Neural cell (in vitro differentiated cells): ENCODE measurements around the gene ZDHHC4. TPM values are rescaled to one million over a fixed set of nuclear protein-coding genes. Genes with fewer than 3 reads are reported as not detected.

Source experiments
- H2AFZ ChIP-seq: fragments of 200-600, 300-800 bp; sonication (generic), shearing (Covaris generic); 2 replicates; pipeline ENCODE4 v1.6.0; 2014; ENCODE audit warnings: low read depth, mild to moderate bottlenecking, antibody characterized with exemption, low read length, moderate library complexity
- H3F3A ChIP-seq: fragments of 200-600 bp; shearing (Covaris generic); 2 replicates; pipeline ENCODE4 v1.6.1; 2016; ENCODE audit warnings: mild to moderate bottlenecking, moderate library complexity, mixed read lengths, antibody characterized with exemption, low read length; ENCODE audit not compliant: insufficient read depth, poor library complexity, severe bottlenecking
- H3K27ac ChIP-seq: fragments of 200-600, 300-800 bp; sonication (generic), shearing (Covaris generic); 2 replicates; pipeline ENCODE4 v1.5.1; 2014; ENCODE audit warnings: mild to moderate bottlenecking, low read length, moderate library complexity
- H3K27me3 ChIP-seq: fragments of 300-800, 200-600 bp; sonication (generic), shearing (Covaris generic); 2 replicates; pipeline ENCODE4 v1.6.0; 2014; ENCODE audit warnings: mild to moderate bottlenecking, low read depth, low read length, moderate library complexity; ENCODE audit not compliant: insufficient read depth
- H3K36me3 ChIP-seq: fragments of 300-800, 200-600 bp; sonication (generic), shearing (Covaris generic); 2 replicates; pipeline ENCODE4 v1.5.1; 2014; ENCODE audit warnings: mild to moderate bottlenecking, antibody characterized with exemption, low read length, moderate library complexity; ENCODE audit not compliant: insufficient read depth
- H3K4me2 ChIP-seq: fragments of 300-800, 200-600 bp; sonication (generic), shearing (Covaris generic); 2 replicates; pipeline ENCODE4 v1.6.0; 2014; ENCODE audit warnings: mild to moderate bottlenecking, low read length
- H3K4me3 ChIP-seq: fragments of 300-800, 200-600 bp; sonication (generic), shearing (Covaris generic); 2 replicates; pipeline ENCODE4 v1.5.1; 2014; ENCODE audit warnings: mild to moderate bottlenecking, low read length, moderate library complexity
- H3K79me2 ChIP-seq: fragments of 200-600 bp; shearing (Covaris generic); replicated peaks from 2 replicates; pipeline ENCODE4 v1.6.0; 2014; ENCODE audit warnings: mild to moderate bottlenecking, low read length, moderate library complexity; ENCODE audit not compliant: insufficient read depth
- H3K9ac ChIP-seq: fragments of 300-800, 200-600 bp; sonication (generic), shearing (Covaris generic); 2 replicates; pipeline ENCODE4 v1.6.1; 2016; ENCODE audit warnings: mild to moderate bottlenecking, low read length, mixed read lengths
- H3K9me2 ChIP-seq: fragments of 200-600 bp; shearing (Covaris generic); 2 replicates; pipeline ENCODE4 v1.6.1; 2016; ENCODE audit warnings: mild to moderate bottlenecking, low read length, mixed read lengths; ENCODE audit not compliant: insufficient read depth
- H3K9me3 ChIP-seq: fragments of 200-600, 300-800 bp; sonication (generic), shearing (Covaris generic); 2 replicates; pipeline ENCODE4 v1.6.1; 2016; ENCODE audit warnings: mild to moderate bottlenecking, mixed run types, low read length, moderate library complexity, mixed read lengths
- H4K20me1 ChIP-seq: fragments of 200-600 bp; shearing (Covaris generic); 2 replicates; pipeline ENCODE4 v1.6.1; 2016; ENCODE audit warnings: mild to moderate bottlenecking, mixed run types; ENCODE audit not compliant: insufficient read depth
- CTCF ChIP-seq: fragments of 450-650 bp; IDR thresholded peaks from 2 replicates; pipeline ENCODE4 v1.5.1; 2014; ENCODE audit warnings: antibody characterized with exemption, mild to moderate bottlenecking, moderate library complexity; ENCODE audit not compliant: poor library complexity, severe bottlenecking
- EP300 ChIP-seq: fragments of 450-650 bp; conservative IDR thresholded peaks from 2 replicates; pipeline ENCODE4 v1.6.1; 2014; ENCODE audit warnings: antibody characterized with exemption, mild to moderate bottlenecking, moderate library complexity; ENCODE audit not compliant: poor library complexity, severe bottlenecking
- EZH2 ChIP-seq: fragments of 200-600, 300-800 bp; shearing (Covaris generic), sonication (generic); IDR thresholded peaks from 2 replicates; pipeline ENCODE4 v1.6.1; 2014; ENCODE audit warnings: antibody characterized with exemption, low read length, borderline replicate concordance, mild to moderate bottlenecking; ENCODE audit not compliant: insufficient read depth, poor library complexity, severe bottlenecking
- MXI1 ChIP-seq: fragments of 450-650 bp; conservative IDR thresholded peaks from 2 replicates; pipeline ENCODE4 v1.6.1; 2014; ENCODE audit warnings: antibody characterized with exemption, mild to moderate bottlenecking; ENCODE audit not compliant: poor library complexity, severe bottlenecking
- POLR2AphosphoS5 ChIP-seq: IDR thresholded peaks from 2 replicates; pipeline ENCODE4 v1.6.1; 2012
- RAD21 ChIP-seq: fragments of 450-650 bp; conservative IDR thresholded peaks from 2 replicates; pipeline ENCODE4 v1.6.1; 2014; ENCODE audit warnings: antibody characterized with exemption, mild to moderate bottlenecking, moderate library complexity
- REST ChIP-seq: IDR thresholded peaks from 2 replicates; pipeline ENCODE4 v1.6.1; 2012; ENCODE audit warnings: borderline replicate concordance
- SMC3 ChIP-seq: fragments of 450-650 bp; conservative IDR thresholded peaks from 2 replicates; pipeline ENCODE4 v1.6.1; 2014; ENCODE audit warnings: antibody characterized with exemption, mild to moderate bottlenecking, moderate library complexity; ENCODE audit not compliant: poor library complexity
- TAF1 ChIP-seq: IDR thresholded peaks from 2 replicates; pipeline ENCODE4 v1.6.1; 2012; ENCODE audit warnings: low read depth
- polyA plus RNA-seq: library from polyadenylated mRNA; depleted of rRNA; stranded (reverse); fragments of >200 nt; gene quantifications from 2 replicates; pipeline ENCODE4 v1.2.3, GENCODE V29; 2014

ZDHHC4 gene
- polyA plus RNA-seq, 1 donor from 2014 or later, result 52.2 TPM

GRCh38 chr7:6546498-6547251 is 30.6 kb upstream of the ZDHHC4 start:
- TF ChIP-seq POLR2AphosphoS5, result no peak
- H3K9me3 ChIP-seq, result no peaks in the 10 kb centered on the region
- no peaks in the 10 kb centered on the region for H3K9me2 ChIP-seq
- no peak overlapping the region for H3K9ac ChIP-seq
- no peak overlapping the region for H3K4me3 ChIP-seq
- H3F3A ChIP-seq, result no peaks in the 10 kb centered on the region
- H3K36me3 ChIP-seq, result no peaks in the 10 kb centered on the region
- no peak overlapping the region for H3K4me2 ChIP-seq
- H3K79me2 ChIP-seq, result no peaks in the 10 kb centered on the region
- no peaks in the 10 kb centered on the region for H4K20me1 ChIP-seq
- no peak overlapping the region for H2AFZ ChIP-seq
- no peak overlapping the region for H3K27ac ChIP-seq
- H3K27me3 ChIP-seq, result no peaks in the 10 kb centered on the region

- H3K27ac ChIP-seq, result no peak overlapping the region
- no peaks in the 10 kb centered on the region for H4K20me1 ChIP-seq
- no peak overlapping the region for H2AFZ ChIP-seq
- no peaks in the 10 kb centered on the region for H3K9me3 ChIP-seq
- H3K79me2 ChIP-seq, result no peaks in the 10 kb centered on the region
- H3K36me3 ChIP-seq, result no peaks in the 10 kb centered on the region
- no peak overlapping the region for H3K4me2 ChIP-seq
- TF ChIP-seq EP300, result no peak
- TF ChIP-seq EZH2, result no peak
- TF ChIP-seq SMC3, result no peak
- no peak for TF ChIP-seq MXI1
- no peak for TF ChIP-seq RAD21
- no peak for TF ChIP-seq POLR2AphosphoS5
- TF ChIP-seq REST, result no peak
- TF ChIP-seq TAF1, result no peak
- TF ChIP-seq CTCF, result no peak
- H3K9me2 ChIP-seq, result no peaks in the 10 kb centered on the region
- H3K27me3 ChIP-seq, result no peaks in the 10 kb centered on the region
- H3K9ac ChIP-seq, result no peak overlapping the region
- no peak overlapping the region for H3K4me3 ChIP-seq
- H3F3A ChIP-seq, result no peaks in the 10 kb centered on the region
Measured at GRCh38 chr7:6547400-6547799, 29.9 kb upstream of the ZDHHC4 start.
